SJSA1 (cell line): ENCODE measurements around the gene AGO4. TPM values are rescaled to one million over a fixed set of nuclear protein-coding genes. Genes with fewer than 3 reads are reported as not detected.

Experiments
- DNase-seq, 2 experiments: peaks; one replicate each; pipeline ENCODE4 v3.0.0-alpha.2; 2015 to 2020; ENCODE audit warnings: low spot score in 2 of 2, low read depth in 1 of 2
- H3K27ac ChIP-seq: fragments of 250-450 bp; sonication (Bioruptor Pico); 2 replicates; pipeline ENCODE4 v1.5.1; 2020; ENCODE audit warnings: mild to moderate bottlenecking, moderate library complexity
- H3K27me3 ChIP-seq: fragments of 250-450 bp; sonication (Bioruptor Pico); replicated peaks from 2 replicates; pipeline ENCODE4 v1.5.1; 2020; ENCODE audit warnings: mild to moderate bottlenecking, moderate library complexity
- H3K36me3 ChIP-seq: fragments of 250-450 bp; sonication (Bioruptor Pico); 2 replicates; pipeline ENCODE4 v1.5.1; 2020; ENCODE audit warnings: mild to moderate bottlenecking
- H3K4me1 ChIP-seq: fragments of 250-450 bp; sonication (Bioruptor Pico); replicated peaks from 2 replicates; pipeline ENCODE4 v1.6.1; 2021; ENCODE audit warnings: mild to moderate bottlenecking
- H3K4me3 ChIP-seq: fragments of 250-450 bp; sonication (Bioruptor Pico); 2 replicates; pipeline ENCODE4 v1.5.1; 2020; ENCODE audit warnings: mild to moderate bottlenecking
- H3K9me3 ChIP-seq: fragments of 250-450 bp; sonication (Bioruptor Pico); replicated peaks from 2 replicates; pipeline ENCODE4 v1.5.1; 2020; ENCODE audit warnings: mild to moderate bottlenecking
- total RNA-seq: library from RNA; depleted of rRNA; stranded (reverse); fragments of >200 nt; shearing (Covaris generic); gene quantifications from 2 replicates; pipeline ENCODE4 v1.2.3, GENCODE V29; 2014

Gene AGO4
- total RNA-seq, 1 experiment from 2014 or later, result 7.2 TPM

DNA sequence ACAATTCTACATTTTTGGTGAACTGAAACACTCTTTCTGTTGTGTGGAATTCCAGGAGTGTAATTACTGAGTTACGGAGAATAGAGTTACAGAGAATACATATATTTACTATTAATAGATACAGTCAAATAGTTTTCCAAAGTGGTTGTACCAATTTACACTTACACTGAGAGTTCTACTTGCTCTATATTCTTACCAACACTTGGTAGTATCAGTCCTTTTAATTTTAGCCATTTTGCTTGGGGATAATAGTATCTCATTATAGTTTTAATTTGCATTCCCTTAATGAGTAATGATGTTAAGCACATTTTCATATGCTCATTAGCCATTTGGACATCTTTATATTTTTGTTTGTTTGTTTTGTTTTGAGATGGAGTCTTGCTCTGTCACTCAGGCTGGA is 28.9 kb downstream of the AGO4 start:
- H3K9me3 ChIP-seq, result no peaks in the 10 kb centered on the region
- H3K36me3 ChIP-seq, result peaks cover 44% of the 10 kb centered on the region
- DNase-seq, result no peak
- no peak overlapping the region for H3K4me3 ChIP-seq
- H3K27ac ChIP-seq, result no peak overlapping the region
- no peaks in the 10 kb centered on the region for H3K4me1 ChIP-seq
- H3K27me3 ChIP-seq, result no peaks in the 10 kb centered on the region

DNA sequence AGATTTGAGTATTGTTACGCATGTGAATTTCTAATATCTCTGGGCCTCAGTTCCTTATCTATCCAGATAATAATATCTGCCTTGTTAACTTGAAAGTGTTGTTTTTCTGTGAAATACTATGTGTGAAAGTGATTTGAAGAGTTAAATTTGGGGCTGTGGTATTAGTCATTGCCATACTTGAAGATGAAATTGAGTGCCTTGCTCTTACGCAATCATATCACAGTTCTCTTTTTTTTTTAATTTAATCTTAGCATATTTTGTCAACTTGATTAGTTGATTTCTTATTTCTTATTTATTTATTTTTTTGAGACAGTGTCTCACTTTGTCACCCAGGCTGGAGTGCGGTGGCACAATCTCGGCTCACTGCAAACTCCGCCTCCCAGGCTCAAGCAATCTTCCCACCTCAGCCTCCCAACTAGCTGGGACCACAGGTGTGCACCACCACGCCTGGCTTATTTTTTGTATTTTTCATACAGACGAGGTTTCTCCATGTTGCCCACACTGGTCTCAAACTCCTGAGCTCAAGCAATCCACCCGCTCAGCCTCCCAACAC is 31.0 kb downstream of the AGO4 start:
- H3K27ac ChIP-seq, result no peak overlapping the region
- DNase-seq, result no peak
- H3K9me3 ChIP-seq, result no peaks in the 10 kb centered on the region
- no peaks in the 10 kb centered on the region for H3K27me3 ChIP-seq
- H3K36me3 ChIP-seq, result peaks cover 47% of the 10 kb centered on the region
- H3K4me3 ChIP-seq, result no peak overlapping the region
- no peaks in the 10 kb centered on the region for H3K4me1 ChIP-seq

DNA sequence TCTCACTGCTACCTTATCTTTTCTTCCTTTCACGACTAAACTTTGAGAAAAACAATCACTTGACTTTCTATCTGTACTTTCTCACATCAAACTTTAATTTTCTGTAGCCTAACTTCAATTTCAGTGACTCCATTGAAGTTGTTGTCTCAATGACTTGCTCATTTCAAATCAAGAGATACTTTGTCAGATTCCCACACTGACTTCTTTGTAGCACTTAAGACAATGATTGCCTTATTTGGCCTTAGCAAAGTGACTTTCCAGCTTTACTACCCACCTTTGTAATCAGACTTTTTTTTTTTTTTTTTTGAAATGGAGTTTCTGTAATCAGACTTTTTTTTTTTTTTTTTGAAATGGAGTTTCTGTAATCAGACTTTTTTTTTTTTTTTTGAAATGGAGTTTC is 37.0 kb downstream of the AGO4 start:
- no peak overlapping the region for H3K27ac ChIP-seq
- H3K36me3 ChIP-seq, result peaks cover 39% of the 10 kb centered on the region
- no peaks in the 10 kb centered on the region for H3K9me3 ChIP-seq
- DNase-seq, result no peak
- no peak overlapping the region for H3K4me3 ChIP-seq
- H3K4me1 ChIP-seq, result peaks cover 4% of the 10 kb centered on the region; the same call in 1 of the 2 replicates
- H3K27me3 ChIP-seq, result no peaks in the 10 kb centered on the region

DNA sequence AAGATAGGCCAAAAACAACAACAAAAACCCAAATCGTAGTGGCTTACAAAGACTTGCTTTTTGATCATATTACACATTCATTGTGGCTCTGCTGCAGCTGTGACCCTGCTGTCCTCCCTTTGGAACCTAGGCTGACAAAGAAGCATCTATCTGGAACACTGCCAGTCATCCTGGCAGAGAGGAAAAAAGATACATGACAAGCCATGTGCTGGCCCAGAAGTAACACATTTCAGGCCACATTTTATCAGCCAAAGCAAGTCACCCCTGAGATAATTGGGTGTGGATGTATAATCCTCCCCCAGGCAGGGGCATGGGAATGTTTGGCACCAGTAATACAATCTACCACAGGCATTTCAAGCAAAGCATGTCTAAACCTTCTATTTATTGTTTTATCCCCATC is 38.0 kb downstream of the AGO4 start:
- Histone ChIP-seq H3K4me3 (no peak overlapping the region), H3K36me3 (peaks cover 41% of the 10 kb centered on the region), H3K4me1 (peaks cover 4% of the 10 kb centered on the region; the same call in 1 of the 2 replicates), H3K27me3 (no peaks in the 10 kb centered on the region), H3K27ac (no peak overlapping the region), H3K9me3 (no peaks in the 10 kb centered on the region)
- no peak for DNase-seq

DNA sequence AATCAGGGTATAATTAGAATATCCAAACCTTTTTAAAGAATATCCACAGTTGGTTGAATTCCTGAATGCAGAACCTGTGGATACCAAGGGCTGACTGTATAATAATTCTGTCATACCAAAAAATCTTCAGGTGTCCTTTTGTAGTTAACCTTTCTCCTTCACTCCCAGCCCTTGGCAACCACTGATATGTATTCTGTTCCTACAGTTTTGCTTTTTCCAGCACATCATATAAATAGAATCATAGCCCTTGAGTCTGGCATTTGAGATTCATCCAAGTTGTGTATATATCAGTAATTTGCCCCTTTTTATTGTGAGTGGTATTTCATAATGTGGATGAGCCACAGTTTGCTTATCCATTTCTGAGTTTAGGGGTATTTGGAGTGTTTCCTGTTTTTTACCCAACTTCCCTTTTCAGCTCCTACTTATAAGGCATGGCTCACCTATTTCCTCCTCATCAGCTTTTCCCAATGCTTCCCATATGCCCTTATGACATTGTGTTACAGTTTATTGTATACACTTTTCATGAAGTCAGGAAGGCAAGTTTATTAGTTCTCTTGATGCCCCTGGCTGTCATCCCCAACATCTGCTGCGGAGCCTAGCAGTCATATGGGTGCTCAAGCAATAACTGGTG is 40.2 kb downstream of the AGO4 start:
- no peaks in the 10 kb centered on the region for H3K9me3 ChIP-seq
- H3K27ac ChIP-seq, result no peak overlapping the region
- H3K4me3 ChIP-seq, result no peak overlapping the region
- no peaks in the 10 kb centered on the region for H3K27me3 ChIP-seq
- peaks cover 4% of the 10 kb centered on the region; the same call in 1 of the 2 replicates for H3K4me1 ChIP-seq
- no peak for DNase-seq
- peaks cover 28% of the 10 kb centered on the region for H3K36me3 ChIP-seq

DNA sequence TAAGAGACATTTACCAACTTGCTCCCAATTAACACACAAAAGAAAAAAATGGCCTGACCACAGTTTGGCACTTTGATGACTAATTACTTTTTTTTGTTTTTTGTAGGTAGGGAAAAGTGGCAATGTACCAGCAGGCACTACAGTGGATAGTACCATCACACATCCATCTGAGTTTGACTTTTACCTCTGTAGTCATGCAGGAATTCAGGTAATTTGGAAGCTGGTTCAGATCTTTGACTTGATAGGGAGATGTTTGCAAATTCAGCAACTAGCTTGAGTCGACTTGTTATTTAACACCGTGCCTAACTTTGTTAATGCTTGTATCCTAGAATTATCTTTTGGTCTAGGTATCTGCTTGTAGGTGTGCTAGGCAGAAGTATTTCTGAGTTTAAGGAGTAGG is 42.2 kb downstream of the AGO4 start:
- H3K4me3 ChIP-seq, result no peak overlapping the region
- H3K9me3 ChIP-seq, result no peaks in the 10 kb centered on the region
- H3K27me3 ChIP-seq, result no peaks in the 10 kb centered on the region
- H3K36me3 ChIP-seq, result peaks cover 36% of the 10 kb centered on the region
- H3K27ac ChIP-seq, result no peak overlapping the region
- H3K4me1 ChIP-seq, result peaks cover 4% of the 10 kb centered on the region; the same call in 1 of the 2 replicates
- no peak for DNase-seq

DNA sequence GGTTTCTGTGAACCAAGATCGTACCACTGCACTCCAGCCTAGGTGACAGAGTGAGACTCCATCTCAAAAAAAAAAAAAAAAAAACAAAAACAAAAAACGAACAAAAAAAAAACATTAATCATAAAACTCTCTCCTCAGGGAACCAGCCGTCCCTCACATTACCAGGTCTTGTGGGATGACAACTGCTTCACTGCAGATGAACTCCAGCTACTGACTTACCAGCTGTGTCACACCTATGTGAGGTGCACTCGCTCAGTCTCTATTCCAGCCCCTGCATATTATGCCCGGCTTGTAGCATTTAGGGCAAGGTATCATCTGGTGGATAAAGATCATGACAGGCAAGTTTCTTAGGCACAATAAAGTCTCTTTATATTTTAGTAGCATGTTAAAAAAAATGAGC is 42.9 kb downstream of the AGO4 start:
- H3K4me1 ChIP-seq, result peaks cover under 1% of the 10 kb centered on the region; the same call in 1 of the 2 replicates
- H3K4me3 ChIP-seq, result no peak overlapping the region
- no peak for DNase-seq
- H3K27ac ChIP-seq, result no peak overlapping the region
- no peaks in the 10 kb centered on the region for H3K27me3 ChIP-seq
- no peaks in the 10 kb centered on the region for H3K9me3 ChIP-seq
- H3K36me3 ChIP-seq, result peaks cover 34% of the 10 kb centered on the region

DNA sequence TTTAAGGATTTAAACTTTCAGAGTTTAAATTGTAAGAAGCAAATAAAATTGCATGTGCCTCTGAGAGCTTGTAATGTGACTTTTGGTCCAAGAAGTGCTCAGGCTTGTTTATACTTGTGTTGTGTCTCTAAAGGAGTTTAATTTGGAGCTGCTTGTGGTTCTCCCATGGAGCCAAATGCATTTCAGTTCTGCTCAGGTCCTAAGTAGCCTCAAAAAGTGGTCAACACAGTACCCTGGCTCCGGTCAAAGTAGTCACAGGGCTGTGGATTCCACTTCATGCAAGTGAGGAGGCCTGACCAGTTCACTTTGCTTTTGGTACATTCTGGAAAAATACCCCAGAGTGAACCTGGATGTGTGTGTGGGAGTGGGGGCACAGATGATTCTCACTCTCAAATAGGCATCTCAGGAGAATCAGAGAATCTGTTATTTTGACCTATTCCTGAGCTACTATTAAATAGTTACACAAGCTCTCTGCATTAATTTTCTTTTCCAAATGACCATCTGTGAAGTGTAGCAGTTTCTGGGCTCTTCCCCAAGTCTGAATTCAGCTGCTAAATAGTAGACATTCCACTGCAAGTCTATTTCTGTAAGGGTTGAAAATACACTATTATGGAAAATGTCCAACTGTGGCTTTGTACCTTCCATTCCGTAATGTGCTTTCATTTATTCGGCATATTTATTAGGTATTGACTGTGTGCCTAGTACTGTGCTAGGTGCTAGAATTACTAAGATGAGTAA is 43.5 kb downstream of the AGO4 start:
- no peak for DNase-seq
- Histone ChIP-seq H3K9me3 (no peaks in the 10 kb centered on the region), H3K36me3 (peaks cover 31% of the 10 kb centered on the region), H3K27me3 (no peaks in the 10 kb centered on the region), H3K4me1 (no peaks in the 10 kb centered on the region), H3K4me3 (no peak overlapping the region), H3K27ac (no peak overlapping the region)

DNA sequence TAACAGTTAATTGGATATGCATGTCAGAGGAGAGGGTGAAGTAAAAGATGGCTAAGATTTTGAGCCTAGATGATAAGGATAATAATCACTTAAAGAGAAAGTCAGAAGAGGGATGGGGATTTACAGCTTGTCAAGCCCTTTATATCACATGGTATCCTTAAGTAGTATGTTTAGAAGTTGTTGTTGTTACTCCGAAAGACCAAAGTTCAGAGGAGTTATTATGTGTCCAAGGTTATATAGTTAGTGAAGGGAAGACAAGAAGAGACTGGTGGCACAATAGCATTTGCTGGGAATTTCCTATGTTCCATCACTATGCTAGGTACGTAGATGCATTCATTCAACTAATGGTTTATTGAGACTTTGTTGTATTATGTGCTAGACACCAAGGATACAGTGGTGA is 44.4 kb downstream of the AGO4 start:
- Histone ChIP-seq H3K9me3 (no peaks in the 10 kb centered on the region), H3K27me3 (no peaks in the 10 kb centered on the region), H3K4me3 (no peak overlapping the region), H3K27ac (no peak overlapping the region), H3K36me3 (peaks cover 31% of the 10 kb centered on the region), H3K4me1 (no peaks in the 10 kb centered on the region)
- DNase-seq, result no peak

DNA sequence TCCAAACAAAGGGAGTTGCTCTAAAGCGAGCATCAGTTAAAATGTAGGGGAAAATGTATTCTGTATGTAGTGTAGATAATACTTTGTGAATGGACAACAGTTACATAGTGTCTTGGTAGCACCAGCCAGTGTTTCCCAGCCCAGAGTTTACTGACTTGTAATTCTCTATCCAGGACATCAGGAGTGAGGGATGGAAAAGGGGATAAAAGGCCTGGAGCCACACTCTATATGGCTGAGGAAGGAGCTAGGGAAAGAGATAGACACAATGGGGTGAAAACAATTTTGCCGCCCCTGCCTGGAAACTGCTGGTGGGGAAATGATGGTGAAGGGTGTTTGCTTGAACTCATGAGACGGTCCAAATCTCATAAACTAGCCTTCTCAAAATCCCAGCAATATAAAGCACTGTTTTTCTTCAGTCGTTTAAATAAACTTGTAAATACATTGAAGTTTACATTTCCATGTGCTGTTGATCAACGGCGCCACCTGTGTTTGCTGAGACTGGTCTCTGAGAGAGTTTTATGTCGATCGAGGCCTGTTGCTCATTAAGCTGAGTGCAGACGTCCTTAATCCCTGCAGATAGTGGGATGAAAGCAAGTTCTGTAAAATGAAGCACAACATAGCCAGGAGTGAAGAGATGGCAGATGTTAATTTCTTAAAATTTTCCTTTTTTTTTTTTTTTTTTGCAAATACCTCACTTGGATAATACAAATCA is 47.3 kb downstream of the AGO4 start:
- Histone ChIP-seq H3K4me3 (no peak overlapping the region), H3K9me3 (no peaks in the 10 kb centered on the region), H3K27me3 (no peaks in the 10 kb centered on the region), H3K27ac (no peak overlapping the region), H3K36me3 (peaks cover 24% of the 10 kb centered on the region), H3K4me1 (no peaks in the 10 kb centered on the region)
- DNase-seq, result no peak

DNA sequence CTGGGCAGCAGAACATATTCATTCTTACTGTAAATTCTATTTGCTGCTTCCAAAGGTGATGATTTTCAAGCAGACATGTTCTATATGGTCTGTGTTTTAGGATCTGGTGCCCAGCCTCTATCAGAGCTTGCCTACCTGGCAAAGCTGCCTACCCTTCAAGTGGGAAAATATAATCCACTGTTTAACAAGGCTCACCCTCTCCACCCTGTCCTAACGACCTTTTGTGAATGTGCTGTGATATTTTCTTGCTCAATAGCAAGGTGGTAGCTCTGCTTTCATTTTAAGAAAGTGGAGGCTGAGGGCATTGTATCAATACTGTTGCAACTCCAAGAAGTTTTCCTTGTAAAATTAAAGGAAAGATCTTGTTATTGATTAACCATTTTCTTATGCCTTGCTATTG is 49.1 kb downstream of the AGO4 start:
- H3K4me3 ChIP-seq, result no peak overlapping the region
- H3K27me3 ChIP-seq, result no peaks in the 10 kb centered on the region
- no peaks in the 10 kb centered on the region for H3K9me3 ChIP-seq
- H3K36me3 ChIP-seq, result peaks cover 18% of the 10 kb centered on the region
- DNase-seq, result no peak
- no peaks in the 10 kb centered on the region for H3K4me1 ChIP-seq
- H3K27ac ChIP-seq, result no peak overlapping the region

DNA sequence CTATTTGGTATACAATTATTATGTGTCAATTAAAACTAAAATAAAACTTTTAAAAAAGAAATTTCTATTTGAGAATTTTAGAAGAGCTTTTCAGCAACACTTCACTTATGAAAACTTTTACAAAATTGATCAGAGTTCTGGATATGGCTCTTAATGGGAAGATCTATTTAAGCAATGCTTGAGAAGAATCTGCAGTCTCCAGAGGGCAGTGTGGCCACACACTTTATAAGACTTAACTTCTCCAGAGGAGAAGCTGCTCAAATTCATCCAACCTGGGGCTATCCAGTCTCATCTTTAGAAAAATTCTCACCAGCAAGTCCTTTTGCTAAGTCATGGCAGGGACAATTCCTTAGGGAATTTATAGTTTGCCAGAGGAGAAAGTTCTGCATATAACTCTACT is 50.0 kb downstream of the AGO4 start:
- H3K27ac ChIP-seq, result no peak overlapping the region
- peaks cover 18% of the 10 kb centered on the region for H3K36me3 ChIP-seq
- no peaks in the 10 kb centered on the region for H3K27me3 ChIP-seq
- no peak for DNase-seq
- no peak overlapping the region for H3K4me3 ChIP-seq
- no peaks in the 10 kb centered on the region for H3K4me1 ChIP-seq
- H3K9me3 ChIP-seq, result no peaks in the 10 kb centered on the region

DNA sequence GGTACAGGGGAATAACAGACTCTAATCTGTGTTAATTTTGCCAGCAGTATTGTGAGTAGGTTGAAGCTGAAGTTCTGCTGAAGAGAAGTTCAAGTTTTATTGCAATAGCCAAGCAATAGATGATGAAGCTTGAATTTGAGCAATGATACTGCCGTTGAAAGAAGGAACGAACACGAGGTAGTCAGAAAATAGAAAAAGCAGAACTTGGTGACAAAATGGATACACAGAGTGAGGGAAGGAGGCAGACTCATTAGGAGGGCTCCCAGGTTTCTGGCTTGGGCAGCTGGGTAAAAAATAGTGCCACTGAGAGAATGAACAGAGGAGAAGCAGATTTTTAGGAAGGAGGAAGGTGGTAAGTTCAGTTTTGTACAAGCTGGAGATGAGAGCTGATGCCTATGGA is 52.9 kb downstream of the AGO4 start:
- H3K4me1 ChIP-seq, result no peaks in the 10 kb centered on the region
- H3K36me3 ChIP-seq, result no peaks in the 10 kb centered on the region
- no peak overlapping the region for H3K27ac ChIP-seq
- no peak overlapping the region for H3K4me3 ChIP-seq
- no peaks in the 10 kb centered on the region for H3K9me3 ChIP-seq
- no peak for DNase-seq
- H3K27me3 ChIP-seq, result no peaks in the 10 kb centered on the region

DNA sequence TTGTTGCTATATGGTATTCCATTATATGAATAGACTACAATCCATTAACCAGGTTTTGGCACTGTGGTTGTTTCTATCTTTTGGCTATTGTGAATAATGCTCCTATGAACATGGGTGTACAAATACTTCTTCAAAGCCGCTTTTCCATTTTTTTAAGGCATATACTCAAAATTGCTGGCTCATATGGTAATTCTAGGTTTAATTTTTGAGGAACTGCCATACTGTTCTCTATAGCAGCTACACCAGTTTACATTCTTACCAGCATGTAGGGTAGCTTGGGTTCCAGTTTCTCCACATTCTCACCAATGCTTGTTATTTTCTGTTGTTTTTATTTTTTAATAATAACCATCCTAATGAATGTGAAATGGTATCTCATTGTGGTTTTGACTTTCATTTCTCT is 55.3 kb downstream of the AGO4 start:
- no peaks in the 10 kb centered on the region for H3K4me1 ChIP-seq
- DNase-seq, result no peak
- H3K27ac ChIP-seq, result no peak overlapping the region
- no peaks in the 10 kb centered on the region for H3K36me3 ChIP-seq
- no peak overlapping the region for H3K4me3 ChIP-seq
- H3K27me3 ChIP-seq, result no peaks in the 10 kb centered on the region
- H3K9me3 ChIP-seq, result no peaks in the 10 kb centered on the region
